Muscle of arm (tissue), 12 donors: ENCODE measurements around the gene SMG9. TPM values are rescaled to one million over a fixed set of nuclear protein-coding genes. Genes with fewer than 3 reads are reported as not detected.
"Not testable (repeated sequence)": the region's sequence is repeated elsewhere in the genome, so short reads cannot be mapped to it uniquely, and the experiment has no call there.

Experiments
- DNase-seq: peaks from one replicate; pipeline ENCODE4 v3.0.0-alpha.2; 2013
- polyA plus RNA-seq, 12 donors: library from polyadenylated mRNA; unstranded; fragments of 120-200 nt; gene quantifications; one replicate each; pipeline ENCODE4 v1.2.1, GENCODE V29; 2013; ENCODE audit not compliant: insufficient read length in 12 of 12

SMG9 gene
- polyA plus RNA-seq, 12 donors: 29.9 to 65.4 (median 33.6) TPM; not detected in 1

DNA sequence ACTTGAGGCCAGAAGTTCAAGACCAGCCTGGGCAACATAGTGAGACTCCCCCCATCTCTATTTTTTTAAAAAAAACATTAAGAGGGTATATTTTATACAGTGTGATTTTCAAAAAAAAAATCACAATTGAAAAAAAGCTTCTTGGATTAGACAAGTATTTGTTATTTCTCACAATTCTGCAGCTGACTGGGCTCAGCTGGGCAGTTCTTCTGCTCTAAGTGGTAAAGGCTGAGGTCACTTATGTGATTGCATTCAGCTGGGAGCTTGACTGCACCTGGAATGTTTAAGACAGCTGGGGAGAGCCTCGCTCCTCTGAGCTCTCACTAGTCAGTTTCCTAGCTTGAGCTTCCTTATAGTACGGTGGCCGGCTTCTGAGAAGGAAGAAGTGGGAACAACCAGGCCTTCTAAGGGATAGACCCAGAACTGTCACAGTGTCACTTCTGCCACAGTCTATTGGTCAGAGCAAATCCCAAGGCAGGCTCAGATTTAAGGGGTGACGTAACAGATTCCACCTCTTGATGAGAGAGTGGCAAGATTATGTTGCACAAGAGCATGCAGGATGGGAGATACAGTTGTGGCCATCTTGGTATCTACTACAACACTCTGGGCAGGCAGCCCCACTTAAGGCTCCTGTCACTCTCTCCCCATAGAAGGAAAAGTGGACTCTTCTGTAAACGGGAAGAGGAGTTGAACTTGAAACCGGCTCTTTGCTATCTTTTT, 58.6 kb downstream of the SMG9 start:
- DNase-seq: no peak

DNA sequence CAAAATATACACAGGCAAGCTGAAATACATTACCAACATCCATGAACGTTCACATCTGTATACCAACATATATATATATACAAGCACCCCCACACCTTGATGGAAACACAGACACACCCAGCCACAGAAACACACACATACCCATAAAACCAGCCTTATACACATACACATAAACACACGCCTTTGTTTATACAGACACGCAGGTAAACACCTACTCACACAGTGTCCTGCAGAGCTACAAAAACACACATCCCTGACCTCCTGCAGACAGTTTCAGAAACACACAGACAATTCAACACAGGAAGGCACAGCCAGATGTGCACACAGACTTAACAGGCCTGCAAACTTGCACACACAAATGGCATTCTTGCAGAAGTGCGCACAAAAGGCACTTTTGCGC, 60.2 kb downstream of the SMG9 start:
- no peak for DNase-seq

GRCh38 chr19:43692877-43693276, 61.9 kb downstream of the SMG9 start:
- no peak for DNase-seq

GRCh38 chr19:43692385-43692784, 62.4 kb downstream of the SMG9 start:
- DNase-seq: no peak

- no peak for DNase-seq
Observed at GRCh38 chr19:43691755-43692154, 63.0 kb downstream of the SMG9 start.

GRCh38 chr19:43690890-43691289, 63.9 kb downstream of the SMG9 start:
- DNase-seq: no peak

DNA sequence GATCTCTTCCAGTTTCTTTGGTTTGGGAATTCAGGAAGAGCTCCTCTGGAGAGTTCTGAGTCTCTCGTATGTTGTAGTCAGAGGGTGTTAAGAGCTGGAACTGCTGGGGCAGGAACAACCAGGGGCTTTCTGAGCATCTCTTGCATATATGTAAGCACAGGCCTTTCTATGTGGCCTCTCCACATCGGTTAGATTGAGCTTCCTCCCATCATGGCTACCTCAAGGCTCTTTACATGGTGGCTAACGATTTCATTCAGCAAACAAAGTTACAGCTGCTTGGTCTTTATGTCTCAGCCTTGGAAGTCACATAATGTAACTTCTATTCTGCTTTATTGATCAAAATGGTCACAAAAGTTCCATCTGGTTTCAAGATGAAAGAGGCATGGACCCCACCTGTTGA, 64.3 kb downstream of the SMG9 start:
- no peak for DNase-seq

DNA sequence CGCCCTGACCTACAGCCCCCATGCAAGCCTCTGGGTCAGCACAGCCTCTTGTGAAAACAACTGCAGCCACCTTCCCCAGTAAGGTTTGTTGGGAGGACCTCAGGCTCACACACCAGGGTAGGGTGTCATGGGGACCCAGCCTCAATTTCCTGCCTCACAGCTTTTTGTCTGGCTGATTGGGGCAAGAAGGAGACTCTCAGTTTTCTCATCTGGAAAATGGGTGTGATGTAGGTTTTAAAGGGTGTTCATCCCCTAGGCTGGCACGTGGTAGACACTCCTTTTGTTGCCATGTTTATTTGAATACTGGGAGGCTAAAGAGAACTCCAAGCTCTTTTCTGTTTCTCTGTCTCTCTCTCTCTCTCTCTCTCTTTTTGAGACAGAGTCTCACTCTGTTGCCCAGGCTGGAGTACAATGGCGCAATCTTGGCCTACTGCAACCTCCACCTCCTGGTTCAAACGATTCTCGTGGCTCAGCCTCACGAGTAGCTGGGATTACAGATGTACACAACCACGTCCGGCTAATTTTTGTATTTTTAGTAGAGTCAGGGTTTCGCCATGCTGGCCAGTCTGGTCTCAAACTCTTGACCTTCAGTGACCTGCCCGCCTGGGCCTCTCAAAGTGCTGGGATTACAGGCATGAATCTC, 66.6 kb downstream of the SMG9 start:
- no peak for DNase-seq

DNA sequence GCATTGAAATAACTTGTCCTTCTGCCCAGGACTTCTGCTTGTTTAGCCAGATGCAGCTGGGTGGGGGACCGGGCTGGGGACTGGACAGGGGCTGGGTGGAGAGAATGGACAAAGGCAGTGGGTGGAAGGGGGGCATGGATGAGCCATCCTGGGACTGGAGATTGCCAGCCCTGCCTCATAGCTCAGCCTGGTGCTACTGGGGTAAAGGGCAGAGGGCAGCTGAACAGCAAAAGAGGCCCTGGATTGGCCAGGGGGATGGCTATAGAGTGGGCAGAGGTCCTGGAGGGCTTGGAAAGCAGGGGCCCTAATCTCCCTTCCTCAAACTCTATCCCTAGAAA, 67.1 kb downstream of the SMG9 start:
- DNase-seq: no peak

GRCh38 chr19:43684326-43684725, 70.4 kb downstream of the SMG9 start:
- DNase-seq: no peak

DNA sequence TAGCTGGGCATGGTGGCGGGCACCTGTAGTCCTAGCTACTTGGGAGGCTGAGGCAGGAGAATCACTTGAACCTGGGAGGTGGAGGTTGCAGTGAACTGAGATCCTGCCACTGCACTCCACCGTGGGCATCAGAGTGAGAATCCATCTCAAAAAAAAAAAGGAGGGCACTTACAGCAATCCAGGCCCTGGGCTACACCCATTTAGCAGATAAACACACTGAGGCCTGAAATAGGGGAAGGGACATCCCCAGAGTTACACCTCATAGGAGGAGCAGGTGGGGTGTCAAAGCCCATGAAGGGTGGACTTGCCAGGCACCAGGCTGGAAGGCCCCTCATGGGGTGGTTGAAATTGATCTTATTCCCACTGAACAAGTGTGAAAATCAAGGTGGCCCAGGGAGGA, 70.9 kb downstream of the SMG9 start:
- no peak for DNase-seq

- DNase-seq: no peak
Observed at GRCh38 chr19:43682824-43683661, 71.7 kb downstream of the SMG9 start.

DNA sequence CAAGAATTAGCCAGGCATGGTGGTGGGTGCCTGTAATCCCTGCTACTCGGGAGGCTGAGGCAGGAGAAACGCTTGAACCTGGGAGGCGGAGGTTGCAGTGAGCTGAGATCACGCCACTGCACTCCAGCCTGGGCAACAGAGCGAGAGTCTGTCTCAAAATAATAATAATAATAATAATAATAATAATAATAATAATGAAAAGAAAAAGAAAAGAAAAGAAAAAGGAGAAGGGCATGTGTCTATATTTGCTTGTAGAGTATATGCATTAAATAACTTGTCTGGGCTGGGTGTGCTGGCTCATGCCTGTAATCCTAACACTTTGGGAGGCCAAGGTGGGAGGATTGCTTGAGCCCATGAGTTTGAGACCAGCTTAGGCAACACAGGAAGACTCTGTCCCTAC, 72.5 kb downstream of the SMG9 start:
- DNase-seq: not testable (repeated sequence)

GRCh38 chr19:43681821-43682220, 72.9 kb downstream of the SMG9 start:
- no peak for DNase-seq

DNA sequence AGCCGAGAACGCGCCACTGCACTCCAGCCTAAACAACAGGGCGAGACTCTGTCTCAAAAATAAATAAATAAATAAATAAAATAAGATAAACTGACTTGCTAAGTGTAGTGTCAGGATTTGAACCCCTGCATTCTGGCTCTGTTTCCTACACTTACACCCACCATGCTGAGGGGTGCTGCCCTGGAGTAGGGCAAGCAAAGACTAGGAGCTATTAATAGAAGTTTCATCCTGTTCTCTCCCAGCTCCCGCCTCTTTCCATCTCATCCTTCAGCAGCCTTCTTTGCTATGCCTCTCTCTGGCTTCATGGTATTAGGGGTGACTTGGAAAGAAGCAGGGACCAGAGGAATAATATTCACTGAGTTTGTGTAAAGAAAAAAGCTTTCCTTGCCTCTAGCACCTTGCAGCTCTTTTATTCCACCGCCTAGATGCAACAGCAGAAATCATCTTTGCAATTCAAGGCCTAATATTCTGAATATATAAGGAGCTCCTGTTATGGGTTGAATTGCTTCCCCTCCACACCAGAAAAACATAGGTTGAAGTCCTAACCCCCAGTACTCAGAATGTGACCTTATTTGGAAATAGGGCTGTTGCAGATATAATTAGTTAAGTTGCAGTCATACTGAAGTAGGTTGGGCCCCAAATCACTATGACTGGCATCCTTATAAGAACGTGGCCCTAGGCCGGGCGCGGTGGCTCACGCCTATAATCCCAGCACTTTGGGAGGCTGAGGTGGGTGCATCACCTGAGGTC, 76.1 kb downstream of the SMG9 start:
- DNase-seq: no peak

Other genes starting within 250 kb of the SMG9 start
- 10 to 100 TPM in 10 of 12 donors, 1 to 10 TPM in 1, not detected in 1; 9.7 to 50.2 (median 14.5) TPM for gene ETHE1, start 227.8 kb downstream of the SMG9 start, polyA plus RNA-seq
- 10 to 100 TPM in 1 of 12 donors, 1 to 10 TPM in 10, not detected in 1; 1.5 to 12.8 (median 2.6) TPM for gene ZNF575, start 221.8 kb downstream of the SMG9 start, polyA plus RNA-seq
- 10 to 100 TPM in 11 of 12 donors, not detected in 1; 22.0 to 50.6 (median 30.6) TPM for gene XRCC1, start 179.4 kb downstream of the SMG9 start, polyA plus RNA-seq
- gene PINLYP, start 179.2 kb downstream of the SMG9 start, polyA plus RNA-seq: 10 to 100 TPM in 2 of 12 donors, 1 to 10 TPM in 8, not detected in 2; 3.2 to 11.7 (median 5.9) TPM
- gene IRGQ, start 158.8 kb downstream of the SMG9 start, polyA plus RNA-seq: 10 to 100 TPM in 11 of 12 donors, not detected in 1; 10.0 to 18.0 (median 13.6) TPM
- gene ZNF576, start 158.4 kb downstream of the SMG9 start, polyA plus RNA-seq: 10 to 100 TPM in 2 of 12 donors, 1 to 10 TPM in 8, not detected in 2; 7.2 to 11.6 (median 8.4) TPM
- under 1 TPM in 10 of 12 donors, not detected in 2; 0.10 to 0.92 (median 0.45) TPM for gene SRRM5, start 142.9 kb downstream of the SMG9 start, polyA plus RNA-seq
- gene ZNF428, start 135.3 kb downstream of the SMG9 start, polyA plus RNA-seq: 100 to 1,000 TPM in 1 of 12 donors, 10 to 100 TPM in 10, not detected in 1; 38.1 to 137 (median 42.6) TPM
- 10 to 100 TPM in 4 of 12 donors, 1 to 10 TPM in 7, not detected in 1; 5.8 to 19.6 (median 9.2) TPM for gene CADM4, start 115.1 kb downstream of the SMG9 start, polyA plus RNA-seq
- 10 to 100 TPM in 2 of 12 donors, 1 to 10 TPM in 9, not detected in 1; 3.7 to 16.5 (median 5.9) TPM for gene PLAUR, start 84.8 kb downstream of the SMG9 start, polyA plus RNA-seq
- gene IRGC, start 38.9 kb downstream of the SMG9 start, polyA plus RNA-seq: under 1 TPM in 1 of 12 donors, not detected in 11; 0.13 TPM
- 1 to 10 TPM in 2 of 12 donors, under 1 TPM in 8, not detected in 2; 0.29 to 2.0 (median 0.64) TPM for gene KCNN4, start 26.0 kb upstream of the SMG9 start, polyA plus RNA-seq
- 1 to 10 TPM in 2 of 12 donors, under 1 TPM in 8, not detected in 2; 0.34 to 1.6 (median 0.60) TPM for gene LYPD5, start 47.5 kb upstream of the SMG9 start, polyA plus RNA-seq
- 10 to 100 TPM in 7 of 12 donors, 1 to 10 TPM in 4, not detected in 1; 5.6 to 18.5 (median 11.6) TPM for gene ZNF283, start 72.4 kb upstream of the SMG9 start, polyA plus RNA-seq
- 10 to 100 TPM in 3 of 12 donors, 1 to 10 TPM in 7, not detected in 2; 6.7 to 17.7 (median 8.5) TPM for gene ZNF404, start 129.0 kb upstream of the SMG9 start, polyA plus RNA-seq
- 10 to 100 TPM in 10 of 12 donors, 1 to 10 TPM in 1, not detected in 1; 3.6 to 20.3 (median 15.1) TPM for gene ZNF45, start 180.3 kb upstream of the SMG9 start, polyA plus RNA-seq
- gene ZNF221, start 196.3 kb upstream of the SMG9 start, polyA plus RNA-seq: 1 to 10 TPM in 10 of 12 donors, not detected in 2; 2.3 to 4.7 (median 3.7) TPM
- gene ZNF155, start 229.2 kb upstream of the SMG9 start, polyA plus RNA-seq: 10 to 100 TPM in 2 of 12 donors, 1 to 10 TPM in 9, not detected in 1; 6.4 to 22.9 (median 8.9) TPM
- 1 to 10 TPM in 11 of 12 donors, not detected in 1; 2.1 to 5.3 (median 3.5) TPM for gene ZNF230, start 248.0 kb upstream of the SMG9 start, polyA plus RNA-seq